GM18870 (cell line): ENCODE results near the gene STK32C.
"Not testable (repeated sequence)": the region's sequence is repeated elsewhere in the genome, so short reads cannot be mapped to it uniquely, and the experiment has no call there.

Source experiments
- ATAC-seq: cut with Tn5 transposase; IDR thresholded peaks from one replicate; pipeline ENCODE4 v1.9.1; 2021; ENCODE audit warnings: moderate library complexity; ENCODE audit not compliant: unreplicated experiment

The STK32C gene

DNA sequence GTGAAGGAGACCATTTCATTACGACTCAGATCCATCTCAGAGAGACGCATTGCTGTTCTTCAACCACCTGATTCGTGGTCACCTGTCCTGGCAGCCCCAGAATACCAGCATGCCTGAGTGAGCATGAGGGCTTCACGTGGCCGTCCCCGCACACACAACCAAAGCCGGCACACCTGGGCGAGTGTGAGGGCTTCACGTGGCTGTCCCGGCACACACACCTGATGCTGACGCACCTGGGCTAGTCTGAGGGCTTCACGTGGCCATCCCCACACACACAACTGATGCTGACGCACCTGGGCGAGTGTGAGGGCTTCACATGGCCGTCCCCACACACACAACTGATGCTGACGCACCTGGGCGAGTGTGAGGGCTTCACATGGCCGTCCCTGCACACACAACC, 86.8 kb downstream of the STK32C start:
- not testable (repeated sequence) for ATAC-seq

DNA sequence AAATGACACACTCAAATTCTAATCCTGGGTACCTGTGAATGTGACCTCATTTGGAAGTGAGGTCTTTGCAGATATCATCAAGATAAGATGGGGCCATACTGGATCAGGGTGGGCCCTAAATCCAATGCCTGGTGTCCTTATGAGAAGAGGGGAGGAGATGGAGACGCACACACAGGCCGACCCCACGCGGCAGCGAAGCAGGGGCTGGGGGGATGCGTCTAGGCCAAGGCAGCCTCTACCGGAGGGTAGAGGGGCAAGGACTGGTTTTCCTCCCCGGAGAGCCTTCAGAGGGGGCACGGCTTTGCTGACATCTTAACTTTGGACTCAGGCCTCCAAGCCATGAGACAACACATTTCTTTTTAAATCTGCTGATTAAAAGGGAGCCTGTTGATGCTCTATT, 87.7 kb downstream of the STK32C start:
- no peak for ATAC-seq

DNA sequence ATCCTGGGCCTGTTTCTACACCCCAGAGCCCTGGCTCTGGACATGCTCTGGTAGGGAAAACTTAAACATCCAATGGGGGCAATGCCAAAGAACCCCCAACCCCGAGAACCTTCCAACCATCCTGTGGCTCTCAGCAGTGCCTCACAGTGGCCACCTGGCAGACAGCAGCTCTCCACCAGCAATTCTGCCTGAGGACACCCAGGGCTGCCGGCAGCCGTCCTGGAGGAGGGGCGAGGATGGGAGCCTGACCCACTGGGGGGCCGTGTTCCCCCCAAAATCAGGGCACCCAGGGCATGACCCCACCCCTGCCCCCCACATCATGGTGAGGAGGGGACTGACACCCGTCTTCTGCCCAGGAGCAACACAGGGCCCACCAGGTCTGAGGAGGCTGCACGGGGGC, 88.3 kb downstream of the STK32C start:
- ATAC-seq, result no peak

DNA sequence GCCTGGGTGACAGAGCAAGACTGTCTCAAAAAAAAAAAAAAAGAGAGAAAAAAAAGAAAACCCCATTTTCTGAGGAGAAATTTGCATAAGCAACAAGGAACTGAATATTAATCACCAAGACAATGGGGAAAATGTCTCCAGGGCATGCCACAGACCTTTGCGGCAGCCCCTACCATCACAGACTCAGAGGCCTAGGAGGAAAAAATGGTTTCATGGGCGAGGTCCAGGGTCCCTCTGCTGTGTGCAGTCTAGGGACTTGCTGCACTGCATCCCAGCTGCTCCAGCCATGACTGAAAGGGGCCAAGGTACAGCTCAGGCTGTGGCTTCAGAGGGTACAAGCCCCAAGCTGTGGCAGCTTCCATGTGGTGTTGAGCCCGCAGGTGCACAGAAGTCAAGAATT, 91.3 kb downstream of the STK32C start:
- ATAC-seq, result not testable (repeated sequence)

DNA sequence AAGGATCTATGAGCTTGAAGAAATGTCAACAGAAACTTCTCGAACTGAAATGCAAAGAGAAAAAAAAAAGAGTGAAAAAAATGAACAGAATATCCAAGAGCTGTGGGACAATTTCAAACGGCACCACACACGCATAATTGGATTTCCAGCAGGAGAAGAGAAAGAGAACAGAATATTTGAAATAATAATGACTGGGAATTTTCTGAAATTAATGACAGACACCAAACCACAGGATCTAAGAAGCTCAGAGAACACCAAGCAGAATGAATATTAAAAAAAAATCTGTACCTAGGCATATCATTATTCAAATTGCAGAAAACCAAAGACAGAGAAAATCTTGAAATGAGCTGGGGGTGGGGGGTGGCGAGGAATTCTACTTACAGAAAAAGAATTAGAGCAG, 93.8 kb downstream of the STK32C start:
- ATAC-seq, result no peak

DNA sequence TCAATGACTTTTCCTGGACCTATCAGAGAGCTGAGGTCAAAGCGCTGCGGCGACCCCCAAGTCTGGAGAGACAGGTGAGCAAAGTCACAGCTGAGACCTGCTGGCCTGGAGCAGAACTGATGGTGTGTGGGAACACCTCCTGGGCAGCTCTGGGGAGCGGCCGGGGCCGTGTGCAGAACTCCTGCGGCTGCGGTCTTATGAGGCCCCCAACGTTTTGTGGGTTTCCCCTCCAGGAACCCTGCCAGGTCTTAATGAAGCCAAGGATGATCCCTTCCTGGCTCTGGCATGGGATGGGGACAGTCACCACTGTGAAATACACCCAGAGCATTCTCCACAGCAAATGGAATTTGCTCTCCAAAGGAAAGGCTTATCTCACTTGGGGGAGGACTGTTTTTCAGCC, 94.9 kb downstream of the STK32C start:
- no peak for ATAC-seq

DNA sequence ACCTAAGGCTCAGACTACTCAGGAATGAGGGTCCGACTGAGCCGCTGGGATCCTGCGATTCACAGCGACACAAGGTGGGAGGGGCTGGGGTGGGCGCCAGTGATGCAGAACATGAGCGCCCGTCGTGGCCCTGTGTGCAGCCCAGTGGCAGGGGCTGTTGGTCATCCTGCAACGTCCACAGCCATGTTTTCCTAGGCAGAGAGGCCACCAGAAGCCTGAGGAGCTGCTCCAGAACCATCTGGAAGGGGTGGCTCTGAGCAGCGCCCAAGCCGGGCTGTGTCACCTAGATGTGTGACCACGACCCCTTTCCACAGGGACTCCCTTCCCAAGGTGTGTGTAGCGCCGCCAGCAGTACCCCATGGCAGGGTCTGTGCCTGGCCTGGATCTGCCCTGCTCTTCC, 96.5 kb downstream of the STK32C start:
- ATAC-seq, result no peak

DNA sequence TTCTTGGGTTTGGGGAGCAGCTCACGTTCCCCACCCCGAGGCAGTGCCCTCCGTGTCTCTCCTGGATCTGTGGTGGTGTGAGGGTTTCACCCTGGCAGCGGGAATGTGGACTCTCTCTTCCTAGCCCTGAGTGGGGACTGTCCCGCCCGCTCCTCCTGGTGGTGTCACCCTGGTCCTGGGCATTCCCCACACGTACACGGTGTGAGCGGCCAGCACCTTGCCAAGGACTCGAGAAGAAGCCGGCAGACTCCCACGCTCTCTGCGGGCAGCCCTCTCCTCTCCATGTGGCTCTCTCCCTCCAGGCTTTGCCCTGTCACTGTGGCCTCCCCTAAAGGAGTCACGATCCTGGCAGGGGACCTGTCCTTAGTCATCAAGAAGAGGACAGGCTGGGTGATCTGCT, 97.0 kb downstream of the STK32C start:
- ATAC-seq, result no peak

DNA sequence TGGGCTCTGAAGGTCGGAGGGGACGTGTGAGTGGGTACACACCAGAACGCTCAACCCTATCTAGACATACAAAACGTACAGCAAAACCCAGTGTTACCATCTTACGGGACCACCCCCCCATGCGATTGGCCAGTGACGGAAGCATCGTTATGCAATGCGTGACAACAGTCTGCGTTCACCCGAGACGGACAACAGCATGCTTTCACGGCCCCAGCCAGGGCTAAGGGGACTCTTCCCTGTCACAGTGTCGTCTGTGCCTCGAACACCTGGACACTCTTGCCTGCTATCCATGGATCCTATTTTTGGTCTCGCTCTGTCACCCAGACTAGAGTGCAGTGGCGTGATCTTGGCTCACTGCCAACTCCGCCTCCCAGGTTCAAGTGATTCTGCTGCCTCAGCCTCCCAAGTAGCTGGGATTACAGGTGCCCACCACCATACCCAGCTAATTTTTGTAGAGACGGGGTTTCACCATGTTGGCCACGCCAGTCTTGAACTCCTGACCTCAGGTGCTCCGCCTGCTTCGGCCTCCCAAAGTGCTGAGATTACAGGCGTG, 97.7 kb downstream of the STK32C start:
- no peak for ATAC-seq

DNA sequence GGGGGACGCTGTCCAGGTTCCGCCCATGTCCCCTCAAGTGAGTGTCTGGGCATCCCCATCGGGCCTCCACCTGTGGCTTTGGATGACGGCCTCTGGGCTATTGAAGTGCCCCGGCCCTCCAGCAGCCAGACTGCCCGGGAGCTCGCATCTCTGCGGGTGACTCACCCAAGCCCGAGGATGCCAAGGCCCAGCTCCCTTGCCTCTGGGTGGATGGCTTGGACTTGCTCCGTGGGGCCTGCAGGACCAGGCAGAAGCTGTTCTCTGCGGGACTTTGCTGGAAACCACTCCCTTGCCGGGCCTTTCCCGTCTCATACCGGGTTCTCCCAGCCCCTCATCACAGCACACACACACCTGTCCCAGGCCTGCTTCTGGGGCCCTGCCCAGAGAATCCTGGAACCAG, 98.6 kb downstream of the STK32C start:
- no peak for ATAC-seq

DNA sequence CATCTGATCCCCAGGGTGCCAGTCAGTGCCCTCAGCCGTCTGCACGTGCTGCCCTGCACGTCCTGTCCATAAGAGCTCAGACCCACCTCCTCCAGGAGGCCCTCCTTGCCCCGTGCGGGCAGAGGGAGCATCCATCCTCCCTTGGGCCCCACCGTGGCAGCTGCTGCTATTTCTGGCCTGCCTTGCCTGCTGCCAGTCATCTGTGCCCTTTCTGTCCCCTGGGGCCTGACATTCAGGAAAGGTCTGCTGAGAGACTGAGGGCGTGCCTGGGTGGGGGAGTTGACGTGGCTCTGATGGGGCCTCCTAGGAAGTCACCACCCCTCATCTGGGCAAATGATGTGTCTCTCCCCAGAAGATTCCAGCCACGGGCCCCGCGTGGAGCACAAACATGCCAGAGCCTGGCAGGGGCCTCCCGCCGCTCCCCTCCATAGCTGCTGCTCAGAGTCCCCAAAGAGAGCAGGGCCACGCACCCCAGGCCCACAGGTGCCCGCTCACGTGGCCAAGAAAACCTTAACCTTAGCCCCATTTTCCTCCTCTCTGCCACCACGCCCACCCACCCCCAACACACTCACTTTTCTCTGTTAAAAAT, 99.2 kb downstream of the STK32C start:
- ATAC-seq, result no peak

DNA sequence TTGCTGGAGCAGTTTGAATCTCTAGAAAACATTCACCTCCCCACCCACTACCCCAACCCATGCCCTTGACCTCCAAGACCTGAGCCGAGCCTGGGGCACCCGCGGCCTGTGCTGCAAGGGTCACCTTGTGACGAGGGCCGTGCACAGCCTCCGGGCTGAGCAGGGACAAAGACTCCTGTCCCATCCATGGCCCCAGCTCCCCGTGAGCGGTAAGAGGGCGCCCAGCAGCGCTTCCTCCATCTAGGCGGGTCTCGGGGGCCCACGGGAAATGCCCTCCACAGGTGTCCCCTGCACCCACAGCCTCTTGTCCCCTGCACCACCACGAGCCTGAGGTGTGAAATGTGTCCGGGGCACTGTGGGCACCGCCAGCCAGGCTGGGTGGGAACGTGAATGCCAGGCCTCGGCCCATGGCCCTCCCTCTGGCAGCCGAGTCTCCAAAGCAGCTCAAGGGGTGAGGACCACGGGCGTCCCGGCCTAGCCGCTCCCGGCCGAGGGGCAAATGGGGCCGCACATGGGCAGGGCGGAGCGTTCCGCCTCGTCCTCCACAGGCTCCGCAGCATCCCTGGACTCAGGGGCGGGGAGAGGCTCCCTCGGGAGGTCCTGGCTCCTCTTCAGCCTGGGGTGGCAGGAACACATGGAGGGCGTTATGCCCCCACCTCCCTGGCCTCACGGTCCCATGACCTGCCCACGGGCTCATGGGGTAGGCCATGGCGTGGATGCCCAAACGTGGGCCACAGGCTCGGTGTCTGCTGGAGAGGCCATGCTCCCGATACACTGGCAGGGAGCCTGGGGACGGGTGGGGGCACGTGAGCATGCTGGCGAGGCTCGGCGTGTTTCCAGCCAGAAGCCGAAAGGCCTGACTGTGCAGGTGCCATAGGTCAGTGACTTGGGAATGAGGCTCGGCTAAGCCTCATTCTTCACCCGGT, 100.0 kb downstream of the STK32C start:
- ATAC-seq, result no peak

DNA sequence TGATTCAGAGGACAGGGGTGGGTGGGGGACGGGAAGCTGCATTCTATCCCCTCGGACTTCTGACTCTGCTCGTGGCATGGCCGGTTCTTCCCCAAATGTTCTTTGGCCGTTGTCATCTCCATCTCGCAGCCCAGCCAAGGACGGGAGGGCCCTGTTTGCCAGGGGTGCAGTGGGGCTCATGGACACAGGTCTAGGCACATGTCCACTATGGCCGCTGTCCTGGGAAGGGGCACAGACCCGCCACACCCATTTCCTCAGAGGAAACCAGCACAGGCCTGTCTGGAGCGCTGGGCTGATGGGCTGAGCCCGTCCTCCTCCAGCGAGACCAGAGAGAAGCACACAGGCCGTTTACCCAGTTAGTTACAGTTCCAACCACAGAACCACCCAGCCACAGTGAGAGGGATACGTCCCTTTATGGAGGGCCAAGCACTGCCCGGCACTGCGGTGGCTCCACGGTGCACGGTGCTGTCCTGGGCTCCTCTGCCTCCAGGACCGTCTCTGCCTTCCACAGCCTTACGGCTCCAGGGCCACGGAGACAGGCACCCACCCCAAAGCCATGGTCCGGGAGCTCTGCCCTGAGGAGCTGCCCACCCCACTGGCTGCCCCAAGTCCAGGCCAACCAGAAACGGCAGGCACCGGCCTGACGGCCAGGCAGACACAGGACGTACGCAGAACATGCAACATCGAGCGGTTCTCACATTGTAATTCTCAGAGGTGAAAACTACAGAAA, 100.8 kb downstream of the STK32C start:
- ATAC-seq, result no peak

DNA sequence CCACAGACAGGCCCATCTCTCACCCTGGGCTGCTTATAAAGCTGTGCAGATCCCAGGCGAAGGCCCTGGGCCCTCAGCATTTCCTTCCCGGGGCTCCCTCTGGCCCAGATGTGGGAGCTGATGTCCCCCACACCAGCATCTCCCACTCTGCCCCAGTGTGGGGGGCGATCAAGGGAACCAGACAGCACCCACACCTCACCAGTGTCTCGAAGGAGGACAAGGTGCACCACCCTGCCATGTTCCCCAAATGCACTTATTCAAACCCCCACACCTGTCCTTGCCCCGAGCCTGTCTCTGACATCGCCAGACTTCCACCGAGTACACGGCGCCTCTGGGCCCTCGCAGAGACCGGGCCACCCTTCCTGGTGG, 101.4 kb downstream of the STK32C start:
- ATAC-seq, result no peak

DNA sequence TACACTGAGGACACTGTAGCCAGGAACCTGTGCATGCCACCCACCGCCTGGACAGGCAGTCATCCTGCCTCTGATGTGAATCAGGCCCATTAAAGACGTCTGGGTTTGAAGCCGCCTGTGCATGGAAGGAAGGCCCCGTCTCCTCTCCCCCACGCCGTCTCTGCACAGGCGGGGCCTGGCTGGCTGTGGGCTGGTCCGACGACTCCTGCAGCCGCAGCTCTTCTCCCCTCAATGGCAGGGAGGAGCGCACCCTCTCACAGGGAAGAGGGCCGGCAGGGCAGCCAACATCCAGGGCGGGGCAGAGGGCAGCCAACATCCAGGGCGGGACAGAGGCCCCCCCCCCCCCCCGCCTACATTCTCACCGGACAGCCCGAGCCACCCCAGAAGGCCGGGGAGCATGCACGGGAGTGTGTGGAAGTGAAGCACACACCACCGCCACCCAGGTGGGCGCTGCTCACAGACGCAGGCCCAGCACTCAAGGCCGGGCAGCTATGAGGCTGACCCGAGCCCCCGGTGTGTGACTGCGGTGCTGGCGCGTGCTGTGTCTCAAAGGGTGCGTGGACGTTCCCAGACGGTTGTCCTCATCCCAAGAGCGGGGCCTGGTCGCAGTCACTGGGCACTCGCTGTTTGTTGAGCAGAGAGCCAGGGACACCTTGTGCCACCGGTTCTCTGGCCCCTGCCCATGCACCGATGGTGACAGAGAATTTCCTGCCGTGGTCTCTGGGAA, 101.9 kb downstream of the STK32C start:
- ATAC-seq, result no peak

DNA sequence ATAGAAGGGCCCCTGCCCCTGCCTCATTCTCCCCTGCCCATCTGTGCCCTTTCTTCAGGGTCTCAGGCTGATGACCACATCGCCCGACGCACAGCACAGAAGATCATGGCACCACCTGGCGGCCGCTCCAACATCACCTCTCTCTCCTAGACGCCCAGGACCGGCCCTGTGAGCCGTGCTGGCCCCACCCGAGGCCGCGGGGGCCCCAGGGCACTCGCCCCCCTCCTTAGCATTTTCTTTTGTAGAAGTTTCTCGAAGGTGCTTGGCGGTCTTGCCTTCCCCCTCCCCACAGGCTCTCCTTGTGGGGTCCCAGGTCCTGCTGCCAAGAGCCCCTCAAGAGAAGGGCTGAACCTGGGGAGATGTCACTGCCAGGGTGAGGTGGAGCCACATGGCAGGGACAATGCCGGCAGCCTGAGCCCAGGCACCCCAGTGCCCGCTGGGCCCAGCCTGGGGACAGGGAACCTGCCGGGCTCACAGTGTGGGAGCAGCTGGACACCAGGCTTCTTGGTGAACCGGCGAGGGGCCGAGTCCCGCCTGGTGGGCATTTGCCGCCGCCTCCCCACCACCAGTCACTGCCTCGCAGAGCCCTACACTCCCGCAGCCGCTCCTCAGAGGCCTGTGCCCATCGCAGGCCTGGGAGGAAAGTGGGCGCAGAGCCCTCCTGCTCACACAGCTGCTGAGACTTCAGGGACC, 102.8 kb downstream of the STK32C start:
- ATAC-seq, result no peak

DNA sequence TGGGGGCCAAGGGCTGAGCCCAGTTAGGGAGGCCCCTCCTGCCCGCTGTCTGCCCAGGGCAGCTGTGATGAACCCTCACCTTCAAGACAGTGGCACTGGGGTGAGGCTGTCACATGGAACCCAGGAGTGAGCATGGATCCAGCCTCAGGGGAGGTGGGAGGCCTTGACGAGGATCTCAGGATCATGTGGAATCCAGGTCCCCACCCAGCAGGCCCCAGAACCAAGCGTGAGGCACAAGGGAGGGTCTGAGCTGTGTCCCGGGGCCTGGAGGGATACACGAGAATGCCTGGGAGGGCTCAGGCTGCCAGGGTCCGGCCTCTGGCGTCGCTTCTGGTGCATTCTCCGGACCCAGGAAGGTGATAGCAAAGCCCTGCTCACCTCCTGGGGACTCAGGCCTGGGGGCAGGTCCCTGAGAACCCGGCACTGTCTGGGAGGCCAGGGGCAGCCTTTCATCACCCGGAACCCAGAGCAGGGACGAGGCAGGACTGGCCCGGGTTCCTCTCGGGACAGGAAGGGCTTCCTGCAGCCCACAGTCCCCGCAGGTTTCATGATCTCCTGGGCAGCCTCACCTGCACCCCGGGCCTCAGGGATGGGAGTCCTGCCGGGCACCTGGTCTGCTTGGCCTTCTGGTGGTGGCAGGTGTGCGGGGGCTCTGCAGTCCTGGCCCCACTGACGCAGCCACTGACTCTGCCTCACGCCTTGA, 103.5 kb downstream of the STK32C start:
- no peak for ATAC-seq

DNA sequence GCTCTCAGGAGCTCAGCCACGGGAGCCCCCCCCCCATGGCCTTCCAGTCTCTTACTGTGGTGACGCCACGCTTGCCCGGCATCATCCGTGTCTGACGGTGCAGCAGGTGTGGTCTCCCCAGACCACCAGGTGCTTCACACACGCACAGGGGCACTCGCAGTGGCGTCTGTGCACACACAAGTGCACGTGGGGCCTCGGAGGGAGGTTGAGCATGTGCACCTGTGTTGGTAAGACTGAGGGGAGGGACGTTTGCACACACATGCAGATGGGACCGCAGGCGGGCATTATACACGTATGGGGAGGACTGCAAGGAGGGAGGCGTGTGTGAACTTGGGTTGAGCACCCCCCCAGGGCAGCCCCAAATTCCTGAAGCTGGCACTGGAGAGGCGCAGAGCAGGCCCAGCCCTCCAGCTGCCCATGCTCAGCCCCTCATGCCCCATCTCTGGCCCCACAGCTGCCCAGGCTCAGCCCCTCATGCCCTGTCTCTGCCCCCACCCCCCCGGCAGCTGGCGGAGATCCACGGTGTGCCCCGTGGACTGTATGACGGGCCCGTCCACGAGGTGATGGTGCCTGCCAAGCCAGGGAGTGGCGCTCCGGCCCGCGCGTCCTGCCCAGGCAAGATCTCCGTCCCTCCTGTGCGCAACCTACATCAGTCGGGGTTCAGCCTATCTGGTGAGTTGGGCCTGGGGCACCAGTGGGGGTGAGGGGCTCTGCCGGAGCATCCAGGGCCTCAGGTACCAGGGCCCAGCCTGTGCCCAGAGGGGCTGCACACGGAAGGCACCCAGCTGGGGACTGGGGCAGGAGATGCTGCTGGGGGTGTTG, 104.3 kb downstream of the STK32C start:
- ATAC-seq, result no peak
